ENCODE data around the gene NACC2.
A peak's percentile ranks its signal among the peaks of the same experiment; 100 is the strongest.

NACC2 gene

GRCh38 chr9:136050266-136050700 lies 44.8 kb downstream of the NACC2 start:
- H3K9ac ChIP-seq (ENCODE audit: low read depth, low read length): peak overlapping the region; percentile 72; the same call in 1 of the 2 replicates
- no peaks in the 10 kb centered on the region; the same call in 1 of the 2 replicates for H3K36me3 ChIP-seq (ENCODE audit: insufficient read depth, low read length)
- H3K9me3 ChIP-seq (ENCODE audit: control insufficient read depth, insufficient read depth, low read length): no peaks in the 10 kb centered on the region
- peaks cover 22% of the 10 kb centered on the region for H3K4me1 ChIP-seq (ENCODE audit: insufficient read depth, low read length)

GRCh38 chr9:136049491-136050265 lies 45.4 kb downstream of the NACC2 start:
- H3K4me1 ChIP-seq (ENCODE audit: insufficient read depth, low read length): peaks cover 19% of the 10 kb centered on the region
- no peaks in the 10 kb centered on the region for H3K9me3 ChIP-seq (ENCODE audit: control insufficient read depth, insufficient read depth, low read length)
- no peak overlapping the region for H3K9ac ChIP-seq (ENCODE audit: low read depth, low read length)
- H3K36me3 ChIP-seq (ENCODE audit: insufficient read depth, low read length): no peaks in the 10 kb centered on the region; the same call in 1 of the 2 replicates

GRCh38 chr9:136048560-136049411 lies 46.3 kb downstream of the NACC2 start:
- Histone ChIP-seq H3K4me1 (ENCODE audit: insufficient read depth, low read length) (peaks cover 11% of the 10 kb centered on the region), H3K36me3 (ENCODE audit: insufficient read depth, low read length) (no peaks in the 10 kb centered on the region; the same call in 1 of the 2 replicates), H3K9me3 (ENCODE audit: control insufficient read depth, insufficient read depth, low read length) (no peaks in the 10 kb centered on the region), H3K9ac (ENCODE audit: low read depth, low read length) (no peak overlapping the region)

GRCh38 chr9:136047775-136048559 lies 47.1 kb downstream of the NACC2 start:
- Histone ChIP-seq H3K4me1 (ENCODE audit: insufficient read depth, low read length) (peaks cover 4% of the 10 kb centered on the region), H3K9me3 (ENCODE audit: control insufficient read depth, insufficient read depth, low read length) (no peaks in the 10 kb centered on the region), H3K36me3 (ENCODE audit: insufficient read depth, low read length) (peaks cover 4% of the 10 kb centered on the region; the same call in 1 of the 2 replicates), H3K9ac (ENCODE audit: low read depth, low read length) (no peak overlapping the region)

GRCh38 chr9:136047076-136047774 lies 47.9 kb downstream of the NACC2 start:
- Histone ChIP-seq H3K9me3 (ENCODE audit: control insufficient read depth, insufficient read depth, low read length) (no peaks in the 10 kb centered on the region), H3K4me1 (ENCODE audit: insufficient read depth, low read length) (no peaks in the 10 kb centered on the region; the same call in 1 of the 2 replicates), H3K9ac (ENCODE audit: low read depth, low read length) (no peak overlapping the region), H3K36me3 (ENCODE audit: insufficient read depth, low read length) (peaks cover 4% of the 10 kb centered on the region; the same call in 1 of the 2 replicates)

GRCh38 chr9:136046554-136046920 lies 48.6 kb downstream of the NACC2 start:
- H3K36me3 ChIP-seq (ENCODE audit: insufficient read depth, low read length): peaks cover 4% of the 10 kb centered on the region; the same call in 1 of the 2 replicates
- H3K4me1 ChIP-seq (ENCODE audit: insufficient read depth, low read length): no peaks in the 10 kb centered on the region; the same call in 1 of the 2 replicates
- no peak overlapping the region for H3K9ac ChIP-seq (ENCODE audit: low read depth, low read length)
- no peaks in the 10 kb centered on the region for H3K9me3 ChIP-seq (ENCODE audit: control insufficient read depth, insufficient read depth, low read length)

- Histone ChIP-seq H3K9ac (ENCODE audit: low read depth, low read length) (no peak overlapping the region), H3K36me3 (ENCODE audit: insufficient read depth, low read length) (peaks cover 4% of the 10 kb centered on the region; the same call in 1 of the 2 replicates), H3K9me3 (ENCODE audit: control insufficient read depth, insufficient read depth, low read length) (no peaks in the 10 kb centered on the region), H3K4me1 (ENCODE audit: insufficient read depth, low read length) (no peaks in the 10 kb centered on the region; the same call in 1 of the 2 replicates)
These were observed 49.2 kb downstream of the NACC2 start for GRCh38 chr9:136045595-136046553.

- Histone ChIP-seq H3K36me3 (ENCODE audit: insufficient read depth, low read length) (peaks cover 4% of the 10 kb centered on the region; the same call in 1 of the 2 replicates), H3K4me1 (ENCODE audit: insufficient read depth, low read length) (no peaks in the 10 kb centered on the region; the same call in 1 of the 2 replicates), H3K9ac (ENCODE audit: low read depth, low read length) (no peak overlapping the region), H3K9me3 (ENCODE audit: control insufficient read depth, insufficient read depth, low read length) (no peaks in the 10 kb centered on the region)
These were observed 50.0 kb downstream of the NACC2 start for GRCh38 chr9:136044971-136045594.

GRCh38 chr9:136044207-136044970 lies 50.7 kb downstream of the NACC2 start:
- H3K4me1 ChIP-seq (ENCODE audit: insufficient read depth, low read length): no peaks in the 10 kb centered on the region; the same call in 1 of the 2 replicates
- H3K9ac ChIP-seq (ENCODE audit: low read depth, low read length): no peak overlapping the region
- H3K9me3 ChIP-seq (ENCODE audit: control insufficient read depth, insufficient read depth, low read length): peaks cover 4% of the 10 kb centered on the region; the same call in 1 of the 2 replicates
- H3K36me3 ChIP-seq (ENCODE audit: insufficient read depth, low read length): peaks cover 4% of the 10 kb centered on the region; the same call in 1 of the 2 replicates

- H3K9ac ChIP-seq (ENCODE audit: low read depth, low read length): no peak overlapping the region
- peaks cover 4% of the 10 kb centered on the region; the same call in 1 of the 2 replicates for H3K9me3 ChIP-seq (ENCODE audit: control insufficient read depth, insufficient read depth, low read length)
- H3K4me1 ChIP-seq (ENCODE audit: insufficient read depth, low read length): no peaks in the 10 kb centered on the region; the same call in 1 of the 2 replicates
- H3K36me3 ChIP-seq (ENCODE audit: insufficient read depth, low read length): peaks cover 4% of the 10 kb centered on the region; the same call in 1 of the 2 replicates
These were observed 51.6 kb downstream of the NACC2 start for GRCh38 chr9:136043441-136043991.

GRCh38 chr9:136042541-136042940 lies 52.5 kb downstream of the NACC2 start:
- Histone ChIP-seq H3K36me3 (ENCODE audit: insufficient read depth, low read length) (peaks cover 4% of the 10 kb centered on the region; the same call in 1 of the 2 replicates), H3K9me3 (ENCODE audit: control insufficient read depth, insufficient read depth, low read length) (peaks cover 4% of the 10 kb centered on the region; the same call in 1 of the 2 replicates), H3K9ac (ENCODE audit: low read depth, low read length) (no peak overlapping the region), H3K4me1 (ENCODE audit: insufficient read depth, low read length) (no peaks in the 10 kb centered on the region)
